Activated CD4-positive, CD25-positive, alpha-beta regulatory T cell treated with anti-CD3 and anti-CD28 coated beads, Interleukin-2, amount 50 U/mL, for 16 hours (primary cell): ENCODE data around the gene C2orf42.
"Not testable (repeated sequence)": the region's sequence is repeated elsewhere in the genome, so short reads cannot be mapped to it uniquely, and the experiment has no call there.

Source experiments
- DNase-seq: peaks from one replicate; pipeline ENCODE4 v3.0.0-alpha.2; 2020; ENCODE audit warnings: low read depth, low spot score

Gene C2orf42

GRCh38 chr2:70104231-70105111 lies 86.3 kb downstream of the C2orf42 start:
- DNase-seq: no peak

- no peak for DNase-seq
These were observed 87.2 kb downstream of the C2orf42 start for GRCh38 chr2:70103531-70104061.

GRCh38 chr2:70102323-70102905 lies 88.4 kb downstream of the C2orf42 start:
- DNase-seq: not testable (repeated sequence)

- not testable (repeated sequence) for DNase-seq
These were observed 89.1 kb downstream of the C2orf42 start for GRCh38 chr2:70101686-70102085.

GRCh38 chr2:70101174-70101573 lies 89.6 kb downstream of the C2orf42 start:
- DNase-seq: no peak
